Keratinocyte (primary cell): ENCODE data around the gene FAM240B. TPM values are rescaled to one million over a fixed set of nuclear protein-coding genes. Genes with fewer than 3 reads are reported as not detected.
A peak's percentile ranks its signal among the peaks of the same experiment; 100 is the strongest.

ENCODE experiments used
- DNase-seq: peaks from one replicate; pipeline ENCODE4 v3.0.0-alpha.2; 2011; ENCODE audit warnings: low read depth, missing footprints, low spot score
- FAIRE-seq: peaks from 2 replicates; lab custom pipeline; 2011; peaks lifted over from hg19 to GRCh38; lab: Jason Lieb, UNC
- H2AFZ ChIP-seq: 2 replicates; pipeline ENCODE4 v1.6.0; 2012; ENCODE audit warnings: low read length, control low read depth, inconsistent platforms; ENCODE audit not compliant: control insufficient read depth
- H3K27ac ChIP-seq: 2 replicates; pipeline ENCODE4 v1.5.1; 2011; ENCODE audit warnings: low read length; ENCODE audit not compliant: control insufficient read depth, insufficient read depth
- H3K27me3 ChIP-seq: 3 replicates; pipeline ENCODE4 v1.6.0; 2011; ENCODE audit warnings: low read length; ENCODE audit not compliant: control insufficient read depth, insufficient read depth; ENCODE audit errors: extremely low read depth
- H3K36me3 ChIP-seq, 2 experiments: 2 replicates in 1 of 2; 3 replicates in 1 of 2; pipeline ENCODE4 v1.5.1; 2011; ENCODE audit warnings: low read length in 2 of 2, mild to moderate bottlenecking in 1 of 2; ENCODE audit not compliant: control insufficient read depth in 2 of 2, insufficient read depth in 2 of 2; ENCODE audit errors: extremely low read depth in 1 of 2
- H3K4me1 ChIP-seq: 3 replicates; pipeline ENCODE4 v1.5.1; 2011; ENCODE audit warnings: low read length; ENCODE audit not compliant: control insufficient read depth, insufficient read depth; ENCODE audit errors: extremely low read depth
- H3K4me2 ChIP-seq: 3 replicates; pipeline ENCODE4 v1.6.0; 2011; ENCODE audit warnings: low read depth, low read length; ENCODE audit not compliant: control insufficient read depth, insufficient read depth; ENCODE audit errors: extremely low read depth
- H3K4me3 ChIP-seq, 3 experiments: fragments of 200-600 bp in 1 of 3; sonication (generic) in 1 of 3; 2 replicates in 2 of 3; 3 replicates in 1 of 3; pipeline ENCODE4 v1.5.1; 2011 to 2016; ENCODE audit warnings: low read length in 3 of 3, mild to moderate bottlenecking in 3 of 3, control low read depth in 2 of 3, inconsistent platforms in 1 of 3, low read depth in 1 of 3, mixed read lengths in 1 of 3, mixed run types in 1 of 3, moderate library complexity in 1 of 3; ENCODE audit not compliant: control insufficient read depth in 2 of 3, insufficient read depth in 2 of 3; ENCODE audit errors: extremely low read depth in 1 of 3
- H3K79me2 ChIP-seq: 2 replicates; pipeline ENCODE4 v1.6.0; 2012; ENCODE audit warnings: low read length; ENCODE audit not compliant: control insufficient read depth, insufficient read depth
- H3K9ac ChIP-seq: 3 replicates; pipeline ENCODE4 v1.6.0; 2011; ENCODE audit warnings: low read length; ENCODE audit not compliant: control insufficient read depth, insufficient read depth; ENCODE audit errors: extremely low read depth
- H3K9me1 ChIP-seq: 3 replicates; pipeline ENCODE4 v1.6.0; 2011; ENCODE audit warnings: low read length; ENCODE audit not compliant: control insufficient read depth, insufficient read depth; ENCODE audit errors: extremely low read depth
- H3K9me3 ChIP-seq: 2 replicates; pipeline ENCODE4 v1.5.1; 2012; ENCODE audit warnings: low read depth, low read length; ENCODE audit not compliant: control insufficient read depth
- H4K20me1 ChIP-seq: 3 replicates; pipeline ENCODE4 v1.6.0; 2011; ENCODE audit warnings: low read length; ENCODE audit not compliant: control insufficient read depth, insufficient read depth; ENCODE audit errors: extremely low read depth
- EZH2 ChIP-seq: IDR thresholded peaks from one replicate; pipeline ENCODE4 v1.6.1; 2012; ENCODE audit warnings: inconsistent platforms, mild to moderate bottlenecking, low read length, moderate library complexity
- dilution Hi-C: fragments of 300-500 bp; cut with MboI; formaldehyde crosslinking; loops from one replicate; pipeline ENCODE4 v1.7.0; 2020; ENCODE audit warnings: low sequenced_read_pairs; ENCODE audit not compliant: extremely low pct_ligation_motif_present
- polyA plus RNA-seq, 5 experiments: library from polyadenylated mRNA; depleted of rRNA in 3 of 5; stranded (reverse) in 3 of 5; stranded (forward) in 1 of 5; unstranded in 1 of 5; fragments of >200 nt; gene quantifications; 1 replicate in 1 of 5; 2 replicates in 3 of 5; 3 replicates in 1 of 5; pipeline versions ENCODE4 v1.2.1 to v1.2.3, GENCODE V29; 2011 to 2012; ENCODE audit warnings: missing spikeins in 2 of 5, low read depth in 1 of 5, low replicate concordance in 1 of 5
- TF ChIP-seq, protein P1 (sequence below), 3 experiments: IDR thresholded peaks in 1 of 3; conservative IDR thresholded peaks in 1 of 3; optimal IDR thresholded peaks in 1 of 3; 2 replicates in 2 of 3; 3 replicates in 1 of 3; pipeline versions ENCODE3 to v1.5.1; 2011; ENCODE audit warnings: low read length in 3 of 3, mild to moderate bottlenecking in 3 of 3, moderate library complexity in 2 of 3, control low read depth in 1 of 3, inconsistent platforms in 1 of 3; ENCODE audit not compliant: insufficient read depth in 2 of 3; ENCODE audit errors: extremely low read depth in 1 of 3

Gene FAM240B
- polyA plus RNA-seq, 1 donor (not counting 4 experiments of a cell fraction or from before 2014, with no cell fraction given) = not detected

DNA sequence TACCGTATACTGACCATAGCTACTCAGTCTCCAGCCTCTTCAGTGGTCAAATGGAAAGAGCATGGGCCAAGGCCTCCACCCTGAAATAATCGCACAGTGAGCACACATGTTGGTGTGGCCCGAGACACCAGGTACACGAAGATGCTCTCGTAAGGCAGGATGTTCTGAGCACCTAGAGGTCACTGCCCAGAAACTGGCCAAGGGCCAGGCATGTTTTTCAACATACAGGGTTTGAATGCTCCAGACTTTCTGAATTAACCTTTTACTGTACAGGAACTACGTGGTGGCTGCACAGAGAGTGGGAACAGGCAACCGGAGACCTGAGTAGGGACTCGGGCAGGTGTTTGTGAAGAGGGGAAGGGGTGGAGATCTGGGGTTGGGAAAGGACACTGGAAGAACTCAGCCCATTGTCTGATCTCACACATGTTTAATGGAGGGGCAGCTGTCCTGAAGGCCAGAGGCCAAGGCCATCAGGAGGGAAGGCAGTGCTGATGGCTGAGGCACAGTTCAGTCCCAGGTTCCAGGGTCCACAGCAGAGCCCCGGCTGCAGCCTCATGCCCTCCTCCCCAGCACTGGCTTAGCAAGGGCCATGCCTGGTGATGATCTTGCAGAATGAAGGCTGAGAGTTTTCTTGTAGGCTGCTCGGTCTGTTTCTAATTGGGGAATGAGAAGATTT lies 51.0 kb downstream of the FAM240B start:
- Histone ChIP-seq H3K4me1 (no peaks in the 10 kb centered on the region), H2AFZ (no peak overlapping the region), H3K9ac (no peak overlapping the region), H3K36me3 (no peaks in the 10 kb centered on the region), H3K9me1 (no peaks in the 10 kb centered on the region), H3K4me2 (no peak overlapping the region), H3K4me3 (no peak overlapping the region), H3K79me2 (no peaks in the 10 kb centered on the region), H3K9me3 (no peaks in the 10 kb centered on the region), H3K27ac (no peak overlapping the region), H3K27me3 (no peaks in the 10 kb centered on the region), H4K20me1 (no peaks in the 10 kb centered on the region)
- dilution Hi-C loops = no loop called here
- no peak for FAIRE-seq
- DNase-seq = no peak
- TF ChIP-seq, protein P1, sequence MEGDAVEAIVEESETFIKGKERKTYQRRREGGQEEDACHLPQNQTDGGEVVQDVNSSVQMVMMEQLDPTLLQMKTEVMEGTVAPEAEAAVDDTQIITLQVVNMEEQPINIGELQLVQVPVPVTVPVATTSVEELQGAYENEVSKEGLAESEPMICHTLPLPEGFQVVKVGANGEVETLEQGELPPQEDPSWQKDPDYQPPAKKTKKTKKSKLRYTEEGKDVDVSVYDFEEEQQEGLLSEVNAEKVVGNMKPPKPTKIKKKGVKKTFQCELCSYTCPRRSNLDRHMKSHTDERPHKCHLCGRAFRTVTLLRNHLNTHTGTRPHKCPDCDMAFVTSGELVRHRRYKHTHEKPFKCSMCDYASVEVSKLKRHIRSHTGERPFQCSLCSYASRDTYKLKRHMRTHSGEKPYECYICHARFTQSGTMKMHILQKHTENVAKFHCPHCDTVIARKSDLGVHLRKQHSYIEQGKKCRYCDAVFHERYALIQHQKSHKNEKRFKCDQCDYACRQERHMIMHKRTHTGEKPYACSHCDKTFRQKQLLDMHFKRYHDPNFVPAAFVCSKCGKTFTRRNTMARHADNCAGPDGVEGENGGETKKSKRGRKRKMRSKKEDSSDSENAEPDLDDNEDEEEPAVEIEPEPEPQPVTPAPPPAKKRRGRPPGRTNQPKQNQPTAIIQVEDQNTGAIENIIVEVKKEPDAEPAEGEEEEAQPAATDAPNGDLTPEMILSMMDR (optimal IDR thresholded peaks at IDR 0.05 in 1 of 3, IDR thresholded peaks at IDR 0.05 in 1 of 3, conservative IDR thresholded peaks at IDR 0.05 in 1 of 3; ENCODE audit: extremely low read depth in 1 of 3, insufficient read depth in 2 of 3, low read length in 3 of 3) = no peak
- no peak for TF ChIP-seq EZH2

DNA sequence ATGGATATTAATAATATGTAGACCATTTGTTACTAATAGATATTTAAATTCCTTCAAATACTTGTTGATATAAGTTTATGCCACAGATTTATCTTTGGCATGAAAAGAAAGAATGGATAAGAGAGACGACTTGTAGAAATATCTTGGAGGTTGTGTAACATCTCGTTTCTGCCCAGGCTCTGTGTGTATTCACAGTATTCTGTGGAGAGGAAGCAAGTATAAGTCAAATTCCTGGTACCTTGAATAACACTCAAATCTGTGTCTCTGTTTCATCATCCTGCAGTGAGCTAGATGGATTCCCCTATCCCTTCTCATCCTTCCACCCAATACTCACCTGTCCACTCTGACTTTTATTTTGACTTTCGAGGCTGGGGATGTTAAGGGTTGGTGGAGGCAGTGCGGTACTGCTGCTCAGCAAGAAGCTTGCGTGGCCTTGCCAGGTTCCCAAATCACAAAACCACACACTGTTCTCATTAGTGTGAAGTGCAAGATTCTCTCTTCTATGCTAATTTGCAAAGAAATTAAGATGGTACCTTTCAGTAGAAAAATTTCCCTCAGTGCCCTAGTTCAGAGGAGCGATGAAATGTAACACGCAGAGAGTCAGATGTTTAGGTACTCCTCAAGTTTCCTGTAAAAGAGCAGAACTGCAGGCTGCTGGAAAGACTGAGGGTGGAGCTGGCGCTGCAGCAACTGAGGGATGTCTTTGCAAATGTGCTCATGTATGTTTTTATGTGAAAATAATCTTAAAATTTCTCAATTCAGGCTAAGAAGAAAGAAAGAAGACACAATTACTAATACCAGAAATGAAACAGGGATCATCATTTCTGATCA lies 57.0 kb downstream of the FAM240B start:
- Histone ChIP-seq H2AFZ (no peak overlapping the region), H3K79me2 (no peaks in the 10 kb centered on the region), H3K4me3 (no peak overlapping the region), H3K9me1 (no peaks in the 10 kb centered on the region), H3K4me2 (no peak overlapping the region), H3K27ac (no peak overlapping the region), H3K9me3 (no peaks in the 10 kb centered on the region), H3K4me1 (no peaks in the 10 kb centered on the region), H4K20me1 (no peaks in the 10 kb centered on the region), H3K27me3 (peaks cover 5% of the 10 kb centered on the region), H3K9ac (no peak overlapping the region), H3K36me3 (no peaks in the 10 kb centered on the region)
- dilution Hi-C loops = no loop called here
- no peak for FAIRE-seq
- TF ChIP-seq, protein P1 (optimal IDR thresholded peaks at IDR 0.05 in 1 of 3, IDR thresholded peaks at IDR 0.05 in 1 of 3, conservative IDR thresholded peaks at IDR 0.05 in 1 of 3; ENCODE audit: extremely low read depth in 1 of 3, insufficient read depth in 2 of 3, low read length in 3 of 3) = peak; percentile 30 to 65 (median 36)
- TF ChIP-seq EZH2 = no peak
- no peak for DNase-seq
